Testis (tissue), 2 donors: ENCODE measurements around the gene C4orf50.

Experiments
- CTCF ChIP-seq, 3 experiments: fragments of 450-650 bp in 2 of 3; fragments of 200-600 bp in 1 of 3; sonication (generic) in 1 of 3; IDR thresholded peaks; one replicate each; pipeline ENCODE4 v1.5.1; 2016 to 2019; ENCODE audit warnings: antibody characterized with exemption in 3 of 3, mild to moderate bottlenecking in 2 of 3, moderate library complexity in 1 of 3
- POLR2A ChIP-seq: fragments of 450-650 bp; IDR thresholded peaks from one replicate; pipeline ENCODE4 v1.6.1; 2017; ENCODE audit warnings: antibody characterized with exemption, mild to moderate bottlenecking, moderate library complexity

GRCh38 chr4:5992171-5992827 lies 25.9 kb downstream of the C4orf50 start:
- TF ChIP-seq POLR2A (no peak), CTCF (IDR thresholded peaks at IDR 0.05) (no peak)
